GM12801 (cell line): Measurements from ENCODE around the gene NPHP1.

Source experiments
- CTCF ChIP-seq: IDR thresholded peaks from one replicate; pipeline ENCODE4 v1.5.1; 2011; ENCODE audit warnings: control low read depth; ENCODE audit not compliant: insufficient read length; ENCODE audit errors: extremely low read depth

The NPHP1 gene

GRCh38 chr2:110095994-110096633 lies 108.7 kb downstream of the NPHP1 start:
- no peak for TF ChIP-seq CTCF
